SK-N-DZ (cell line): ENCODE results near the gene MSS51. TPM values are rescaled to one million over a fixed set of nuclear protein-coding genes. Genes with fewer than 3 reads are reported as not detected.
A peak's percentile ranks its signal among the peaks of the same experiment; 100 is the strongest.

Experiments used
- DNase-seq: peaks from one replicate; pipeline ENCODE4 v3.0.0-alpha.2; 2015; ENCODE audit warnings: low spot score
- polyA plus RNA-seq, 2 experiments: library from polyadenylated mRNA; depleted of rRNA; stranded (reverse); fragments of >200 nt; gene quantifications; 2 replicates each; pipeline ENCODE4 v1.2.3, GENCODE V29; 2014

Gene MSS51
- 1.8 and 2.1 TPM in 2 replicates for polyA plus RNA-seq (2014; cell fraction: cytosol; rRNA removed)
- 7.7 and 9.1 TPM in 2 replicates for polyA plus RNA-seq (2014; cell fraction: nucleus; rRNA removed)

DNA sequence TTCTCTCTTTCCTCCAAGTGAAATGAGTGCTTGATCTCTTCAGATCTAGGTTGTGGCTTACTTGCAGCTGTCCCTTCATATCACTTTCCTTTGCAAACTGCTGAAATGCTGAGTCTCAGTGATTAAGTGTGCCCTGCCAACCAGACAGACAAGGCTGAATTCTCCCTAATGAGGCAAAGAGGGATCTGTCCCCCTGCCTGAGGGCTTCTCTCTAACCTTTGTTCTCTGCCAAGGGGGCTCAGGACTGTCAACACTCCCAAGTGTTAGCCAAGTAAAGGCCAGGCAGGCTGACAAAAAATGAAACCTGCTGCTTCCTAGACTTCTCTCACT is at the start of gene MSS51:
Gene MSS51, minus strand, starts transcription at position 24 of the 330 bp plus-strand sequence. CDS start 5,277 bp downstream, outside the sequence.
- DNase-seq: no peak

DNA sequence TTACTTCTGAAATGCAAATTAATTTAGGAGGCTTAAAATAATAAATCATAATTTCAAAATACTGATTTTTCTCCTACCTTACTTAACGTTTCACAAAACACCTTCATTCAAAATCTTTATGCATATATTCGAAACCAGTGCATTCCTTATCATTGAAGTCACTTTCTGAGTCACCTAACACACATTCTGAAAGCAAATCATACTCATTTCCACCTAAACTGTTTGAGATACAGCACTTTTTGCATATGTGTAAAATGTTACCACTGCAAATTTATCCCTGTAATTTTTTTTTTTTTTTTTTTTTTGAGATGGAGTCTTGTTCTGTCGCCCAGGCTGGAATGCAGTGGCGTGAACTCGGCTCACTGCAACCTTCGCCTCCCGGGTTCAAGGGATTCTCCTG is 46.8 kb upstream of the MSS51 start:
- DNase-seq: no peak

DNA sequence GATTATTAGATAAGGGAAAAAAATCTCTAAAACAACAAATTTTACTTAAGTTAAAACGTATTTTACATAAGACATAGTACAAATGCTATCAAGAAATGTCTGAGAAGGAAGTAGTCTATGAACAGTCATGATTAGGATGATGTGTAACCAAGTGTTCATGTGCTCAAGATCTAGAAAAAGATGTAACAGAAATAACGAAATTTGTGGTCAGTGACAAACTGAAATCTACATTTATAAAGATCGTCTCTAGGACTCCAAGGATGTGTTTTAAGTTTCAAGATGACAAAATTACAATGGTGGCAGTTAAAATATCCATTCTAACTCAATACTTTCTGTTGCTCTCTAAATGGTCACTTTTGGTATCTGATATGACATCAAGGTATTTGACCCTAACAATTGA is 45.3 kb upstream of the MSS51 start:
- DNase-seq: no peak

DNA sequence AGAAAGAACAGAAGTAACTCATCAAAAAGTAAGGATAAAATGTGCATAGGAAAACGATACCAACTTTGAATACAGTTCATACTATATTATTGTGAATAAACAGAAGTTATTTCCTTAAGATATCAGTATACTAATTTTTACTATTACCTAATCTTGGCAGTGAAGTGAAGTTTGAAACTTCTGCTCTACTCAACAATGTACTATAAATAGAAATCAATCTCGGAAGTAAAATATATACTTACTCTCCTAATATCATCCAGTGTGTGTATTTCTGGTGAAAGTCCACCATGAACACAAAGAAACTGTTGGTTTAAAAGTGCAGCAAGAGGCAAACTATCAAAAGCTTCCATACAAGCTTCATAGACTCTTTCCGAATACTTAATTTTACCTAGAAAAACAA is 37.9 kb upstream of the MSS51 start:
- DNase-seq: no peak

DNA sequence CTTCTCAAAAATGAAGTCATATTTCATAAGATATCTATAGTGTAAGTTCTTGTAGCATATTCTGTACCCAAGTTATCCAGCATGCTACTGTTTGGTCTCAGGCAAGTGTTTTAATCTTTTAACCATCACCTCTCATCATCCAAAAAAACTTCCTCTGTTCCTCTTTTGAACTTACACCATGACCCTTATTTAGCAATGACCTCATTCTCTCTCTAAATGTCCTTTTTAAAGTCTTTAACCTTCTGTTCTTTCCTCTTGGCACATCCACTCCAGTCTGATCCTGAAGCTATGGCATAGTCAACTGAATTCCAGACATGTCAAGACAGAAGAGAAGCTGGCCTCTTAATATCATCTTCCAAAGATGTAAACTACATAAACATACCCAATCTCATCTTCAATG is 36.2 kb upstream of the MSS51 start:
- no peak for DNase-seq

DNA sequence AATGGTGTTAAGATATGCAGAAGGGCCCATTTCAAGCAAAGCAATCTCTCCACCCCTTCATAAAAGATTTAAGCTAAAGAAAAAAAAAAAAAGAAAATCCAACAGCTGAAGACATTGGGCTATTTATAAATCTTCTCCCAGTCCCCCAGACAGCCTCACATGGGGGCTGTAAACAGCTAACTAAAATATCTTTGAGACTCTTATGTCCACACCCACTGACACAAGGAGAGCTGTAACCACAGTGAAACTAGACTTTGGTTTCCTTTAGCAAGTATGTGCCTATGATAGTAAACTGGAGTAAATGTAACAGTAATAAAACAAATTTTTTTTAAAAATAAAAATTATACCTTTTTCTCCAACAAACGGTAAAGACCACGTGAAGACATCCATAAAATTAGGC is 33.8 kb upstream of the MSS51 start:
- DNase-seq: no peak

DNA sequence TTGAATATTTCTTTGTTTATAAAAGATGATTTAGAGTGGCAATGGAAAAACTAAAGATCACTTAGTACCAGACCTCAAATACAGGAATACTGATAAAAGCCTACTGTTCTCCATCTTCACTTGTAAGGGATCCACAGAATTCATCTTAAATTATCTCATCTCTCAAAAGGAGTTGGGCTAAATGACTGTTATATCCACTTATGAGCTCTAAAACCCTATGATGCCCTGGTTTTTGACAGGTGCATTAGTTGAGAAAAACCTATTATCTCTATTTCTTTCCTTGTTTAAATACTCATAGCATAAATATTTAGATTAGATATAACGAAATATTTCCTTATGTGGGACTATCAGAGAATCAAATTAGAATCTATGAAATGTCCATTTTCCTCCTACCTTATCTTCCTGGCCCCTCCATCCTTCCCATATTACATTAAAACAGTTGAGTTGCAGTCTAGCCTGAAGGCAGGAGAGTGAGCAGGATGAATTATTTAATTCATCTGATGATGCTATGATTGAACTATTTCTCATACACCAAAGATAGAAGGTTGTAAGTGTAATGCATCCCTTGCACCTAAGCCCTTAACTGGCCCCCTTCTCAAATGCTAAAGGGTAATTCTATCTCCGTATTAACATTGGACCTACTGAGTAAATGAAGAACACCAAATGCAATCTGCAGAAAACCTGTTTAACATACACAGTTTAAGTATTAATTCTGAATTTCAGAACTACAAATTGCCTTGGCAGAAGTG is 32.8 kb upstream of the MSS51 start:
- no peak for DNase-seq

DNA sequence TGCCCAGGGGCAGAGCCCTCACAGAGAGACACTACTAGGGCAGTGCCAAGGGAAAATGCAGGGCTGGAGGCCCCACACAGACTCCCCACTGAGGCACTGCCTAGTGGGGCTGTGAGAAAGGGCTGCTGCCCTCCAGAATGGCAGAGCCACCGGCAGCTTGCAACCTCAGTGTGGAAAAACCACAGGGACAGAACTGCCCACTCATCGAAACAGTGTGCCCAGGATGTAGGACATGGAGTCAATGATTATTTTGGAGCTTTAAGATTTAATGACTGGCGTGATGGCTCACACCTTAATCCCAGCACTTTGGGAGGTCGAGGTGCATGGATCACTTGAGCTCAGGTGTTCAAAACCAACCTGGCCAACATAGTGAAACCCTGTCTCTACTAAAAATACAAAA is 27.5 kb upstream of the MSS51 start:
- DNase-seq: no peak

DNA sequence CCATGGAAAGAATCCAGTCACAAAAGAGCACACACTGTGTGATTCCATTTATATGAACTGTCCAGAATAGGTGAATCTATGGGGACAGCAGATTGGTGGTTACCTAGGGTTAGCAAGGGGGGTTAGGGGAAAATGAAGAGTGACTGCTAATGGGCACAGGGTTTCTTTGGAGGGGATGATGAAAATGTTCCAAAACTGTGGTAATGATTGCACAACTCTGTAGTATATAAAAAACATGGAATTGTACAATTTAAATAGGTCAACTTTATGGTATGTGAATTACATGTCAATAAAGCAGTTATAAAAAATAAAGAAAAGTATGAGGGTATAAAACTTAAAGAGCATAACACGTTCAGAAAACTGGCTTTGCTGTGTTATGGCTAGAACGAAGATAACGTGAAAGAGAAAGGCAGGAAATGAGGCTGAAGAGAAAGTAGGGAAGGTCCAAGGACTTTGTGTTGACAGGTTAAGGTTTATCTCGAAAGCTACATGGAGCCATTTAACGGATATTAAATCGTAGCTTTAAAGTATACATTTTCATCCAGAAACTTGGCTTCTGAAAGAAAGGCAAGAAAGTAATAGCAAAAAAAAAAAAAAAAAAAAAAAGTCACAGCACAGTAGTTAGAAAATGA is 26.4 kb upstream of the MSS51 start:
- no peak for DNase-seq

DNA sequence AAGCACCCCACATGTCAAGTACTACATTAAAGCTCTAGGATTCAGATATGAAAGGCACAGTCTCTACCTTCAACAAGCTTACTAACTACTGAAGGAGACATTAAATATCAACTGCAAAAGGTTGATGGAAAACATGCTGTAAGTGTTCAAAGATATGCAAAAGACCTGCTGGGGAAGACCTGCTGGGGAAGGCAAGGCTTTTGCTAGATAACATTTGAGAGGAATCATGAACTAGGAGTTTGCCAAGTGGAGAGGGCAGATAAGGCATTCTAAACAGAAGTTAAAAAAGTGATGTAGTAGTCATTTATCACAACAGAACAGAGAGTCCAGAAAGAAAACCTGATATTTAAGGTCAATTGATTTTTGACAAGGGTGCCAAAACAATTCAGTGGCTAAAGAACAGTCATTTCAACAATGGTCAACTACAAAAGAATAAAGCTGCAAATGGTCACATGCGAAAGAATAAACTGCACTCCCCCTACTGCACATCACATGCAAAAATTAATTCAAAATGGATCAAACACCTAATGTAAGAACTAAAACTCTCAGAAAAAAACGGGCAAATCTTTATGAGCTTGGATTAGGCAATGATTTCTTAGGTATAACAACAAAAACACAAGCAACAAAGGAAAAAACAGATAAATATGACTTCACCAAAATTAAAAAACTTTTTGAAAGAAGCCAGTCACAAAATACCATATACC is 23.0 kb upstream of the MSS51 start:
- no peak for DNase-seq

DNA sequence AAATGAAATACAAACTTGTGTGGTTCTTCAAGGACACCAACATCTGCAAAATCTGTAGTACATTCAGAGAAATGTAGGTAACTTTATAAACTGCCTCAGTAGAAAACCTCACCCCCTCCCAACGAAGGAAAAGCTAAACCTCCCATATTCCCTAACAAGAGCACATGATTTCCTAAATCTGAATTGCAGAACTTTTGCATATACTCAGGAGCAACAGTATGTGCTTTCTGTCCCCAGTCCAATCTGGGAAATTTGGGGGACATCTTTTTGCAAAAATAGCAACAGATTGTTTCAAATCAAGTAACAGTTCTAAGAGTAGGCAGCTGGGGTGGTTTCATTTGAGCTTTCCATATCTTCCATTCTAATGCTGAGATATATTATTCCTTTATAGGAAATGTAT is 15.8 kb upstream of the MSS51 start:
- DNase-seq: no peak

DNA sequence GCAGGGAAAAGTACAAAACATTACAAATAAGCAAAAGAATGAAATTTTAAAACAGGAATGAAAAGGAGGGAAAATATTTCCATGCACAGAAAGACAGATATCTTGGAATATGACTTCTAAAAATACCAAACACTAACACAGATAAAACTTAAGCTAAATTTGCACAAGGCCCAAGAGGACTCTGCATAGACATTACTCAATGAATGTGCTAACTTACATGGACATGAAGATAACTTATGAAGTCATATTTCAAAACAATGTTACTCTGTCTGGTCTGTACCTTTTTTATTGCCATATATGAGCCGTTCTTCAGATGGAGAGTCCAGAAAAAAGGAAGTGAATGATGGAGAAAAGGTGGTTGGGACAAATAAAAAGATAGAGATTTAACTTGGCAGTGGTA is 15.0 kb upstream of the MSS51 start:
- DNase-seq: no peak

DNA sequence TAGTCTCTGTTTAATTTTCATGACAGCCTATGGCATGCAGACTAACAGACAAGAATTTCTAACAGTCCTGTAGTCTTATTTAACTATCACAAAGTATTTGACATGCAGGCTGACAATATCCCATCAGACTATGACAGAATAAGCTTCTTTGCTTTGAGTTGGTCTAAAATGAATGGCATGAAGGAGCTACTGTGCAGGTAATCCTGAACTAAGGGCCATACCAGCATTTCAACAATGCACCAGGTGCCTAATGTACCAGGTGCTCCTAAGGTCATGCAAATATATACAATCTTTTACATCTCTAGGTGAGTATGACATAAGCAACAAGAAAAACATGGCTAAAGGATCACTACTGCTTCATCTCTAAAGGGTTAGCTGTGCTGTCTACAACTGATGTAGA is 13.6 kb upstream of the MSS51 start:
- DNase-seq: no peak

DNA sequence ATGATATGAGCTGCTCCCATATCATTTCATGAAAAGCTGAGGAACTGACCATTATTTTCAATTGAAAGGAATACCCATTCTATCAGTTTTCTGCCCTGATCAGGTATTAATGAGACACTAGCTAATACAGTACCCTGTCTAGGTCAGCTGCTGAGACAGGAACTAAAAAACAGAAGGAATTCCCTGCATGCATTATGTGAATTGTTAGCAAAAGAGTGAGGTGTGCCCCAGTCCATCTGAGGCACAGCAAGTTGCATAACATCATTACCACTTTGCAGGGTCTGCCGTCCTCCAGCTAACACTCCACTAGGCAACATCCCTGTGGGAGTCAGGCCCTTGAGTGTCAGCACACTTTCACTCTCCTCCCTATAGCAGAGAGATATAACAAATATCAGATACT is 11.1 kb upstream of the MSS51 start:
- no peak for DNase-seq

DNA sequence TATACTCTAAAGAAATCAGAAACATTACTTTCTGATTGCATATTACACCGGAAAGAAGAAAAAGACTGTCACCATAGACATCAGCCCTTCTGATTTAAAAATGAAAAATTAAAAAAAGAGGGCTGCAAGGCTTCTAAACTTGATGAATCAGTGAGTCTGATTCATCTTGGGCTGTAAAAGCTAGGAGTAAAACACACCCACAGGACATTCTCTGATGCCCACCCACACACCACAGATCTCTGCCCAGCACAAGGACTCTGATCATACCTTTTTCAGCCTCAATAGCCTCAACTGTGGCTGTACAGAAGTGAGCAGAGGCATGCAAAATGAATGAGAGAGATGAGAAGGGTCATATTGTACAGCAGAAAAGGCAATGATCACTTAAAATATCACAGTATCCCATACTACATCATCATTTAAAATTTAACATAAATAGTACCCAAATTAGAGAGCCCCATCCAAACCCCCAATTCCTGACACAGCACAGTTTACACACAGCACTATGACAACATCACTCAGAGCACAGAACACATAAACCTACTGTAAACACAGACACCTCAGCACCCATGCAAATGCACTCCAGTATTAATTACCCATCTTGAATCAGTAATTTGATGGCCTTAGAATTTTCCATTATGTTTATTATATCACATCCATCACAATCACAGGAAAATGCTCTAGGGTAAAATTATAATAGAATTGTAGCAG is 6.4 kb upstream of the MSS51 start:
- DNase-seq: no peak

DNA sequence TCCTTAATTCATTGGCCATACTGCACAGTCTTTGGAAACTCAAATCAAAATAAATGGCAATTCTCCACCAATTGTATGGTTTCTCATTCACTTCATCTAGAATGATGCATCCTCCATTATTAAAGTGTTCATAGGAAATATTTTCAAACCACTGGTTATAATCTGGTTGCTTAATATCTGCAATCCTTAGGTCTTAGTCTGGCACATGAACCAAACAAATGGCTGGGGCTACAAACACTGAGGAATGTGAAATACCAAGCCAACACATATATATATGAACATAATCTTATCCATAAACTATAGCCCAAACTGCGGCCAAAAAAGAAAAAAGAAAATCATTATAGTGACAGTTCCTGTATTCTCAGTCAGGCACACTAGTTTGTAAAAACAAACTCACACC is 5.7 kb upstream of the MSS51 start:
- DNase-seq: no peak

DNA sequence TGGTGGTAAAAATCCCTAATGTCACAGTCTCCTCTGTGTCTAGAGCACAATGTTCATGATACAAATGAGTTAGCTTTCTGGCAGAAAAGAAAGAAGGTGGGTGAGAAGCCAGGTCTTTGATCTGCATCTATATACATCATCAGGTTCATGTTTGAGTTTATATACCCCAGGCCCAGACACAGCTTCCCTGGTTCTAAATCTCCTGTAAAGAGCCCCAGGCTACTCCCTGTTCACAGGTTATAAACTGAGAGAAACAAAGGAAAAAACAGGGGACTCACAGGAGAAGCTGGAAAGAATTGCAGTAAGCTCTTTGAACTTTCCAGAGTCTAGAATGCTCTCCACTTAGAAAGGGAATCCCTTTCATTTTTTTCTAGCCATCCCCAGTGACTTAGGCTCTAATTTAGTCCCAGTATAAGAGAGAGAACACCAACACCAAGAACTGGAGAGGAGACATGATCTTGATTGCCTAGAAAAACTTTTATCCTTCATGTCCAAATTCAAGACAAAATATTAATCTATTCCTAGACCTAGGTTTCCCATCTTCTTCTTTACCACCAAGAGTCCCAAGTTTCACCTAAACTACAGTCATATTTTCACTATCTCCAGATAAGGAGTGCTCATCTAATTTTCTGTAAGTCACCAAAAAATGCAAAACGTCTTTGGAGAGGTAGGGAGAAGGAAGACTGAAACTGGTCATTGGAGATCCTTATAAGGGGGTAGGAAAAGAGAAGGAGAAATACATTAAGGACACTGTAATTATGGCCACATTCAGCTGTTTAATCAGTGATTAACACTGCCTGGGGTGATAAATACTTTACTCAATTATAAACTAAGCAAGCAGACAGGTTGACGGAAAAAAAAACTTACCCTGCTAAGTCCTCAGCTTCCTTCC is 469 bp downstream of the MSS51 start:
- DNase-seq: no peak

DNA sequence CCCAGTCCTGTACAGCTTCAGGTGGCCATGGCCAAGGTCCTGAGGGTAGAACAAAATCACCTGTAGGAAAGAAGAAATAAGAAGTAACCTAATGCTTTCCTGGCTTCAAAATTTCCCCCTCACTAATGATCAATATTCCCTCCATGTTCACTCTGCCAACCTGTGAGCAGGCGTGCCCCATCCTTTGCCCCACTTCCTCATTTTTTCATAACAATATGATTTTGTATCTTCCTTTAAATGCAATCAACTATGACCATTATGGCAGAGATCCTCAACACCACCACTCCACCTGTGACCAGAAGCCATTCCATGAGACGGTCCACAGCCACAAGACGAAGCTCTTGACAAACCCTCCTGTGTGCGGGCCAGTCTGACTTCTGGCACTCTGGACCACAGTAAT is 7.0 kb downstream of the MSS51 start:
- no peak for DNase-seq

DNA sequence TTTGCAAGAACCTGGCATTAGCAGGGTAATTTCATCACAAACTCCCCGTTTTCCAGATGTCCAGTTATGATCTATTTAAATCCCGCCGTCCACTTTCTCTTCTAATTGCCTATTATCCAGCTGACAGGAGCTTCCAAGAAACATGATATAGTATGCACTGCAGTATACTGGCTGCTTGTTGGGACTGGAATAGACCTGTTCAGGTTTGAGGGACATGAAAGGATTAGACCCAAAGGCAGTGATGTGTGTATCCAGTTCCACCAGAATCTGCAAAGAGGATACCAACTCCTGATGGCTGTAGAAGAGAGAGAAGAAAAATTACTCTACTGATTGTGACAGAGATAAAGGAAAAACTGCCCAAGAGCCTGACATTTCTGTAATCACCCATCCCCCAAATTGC is 8.9 kb downstream of the MSS51 start:
- DNase-seq: peak; percentile 38

DNA sequence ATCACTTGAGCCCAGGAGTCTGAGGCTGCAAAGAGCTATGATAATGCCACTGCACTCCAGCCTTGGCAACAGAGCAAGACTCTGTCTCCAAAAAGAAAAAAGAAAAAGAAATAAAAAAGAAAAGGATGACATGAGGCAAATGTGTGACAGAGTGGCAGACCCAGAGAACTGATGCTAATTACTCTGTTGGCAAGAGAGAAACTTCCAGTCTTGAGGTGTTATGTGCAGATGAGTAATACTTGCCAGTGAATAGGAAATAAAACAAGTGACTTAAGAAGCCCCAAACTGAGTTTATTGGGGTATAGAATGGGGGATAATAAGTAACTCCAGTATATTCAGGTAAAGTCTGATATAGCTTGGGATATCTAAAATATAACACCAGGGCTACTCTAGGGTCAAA is 10.1 kb downstream of the MSS51 start:
- DNase-seq: no peak

DNA sequence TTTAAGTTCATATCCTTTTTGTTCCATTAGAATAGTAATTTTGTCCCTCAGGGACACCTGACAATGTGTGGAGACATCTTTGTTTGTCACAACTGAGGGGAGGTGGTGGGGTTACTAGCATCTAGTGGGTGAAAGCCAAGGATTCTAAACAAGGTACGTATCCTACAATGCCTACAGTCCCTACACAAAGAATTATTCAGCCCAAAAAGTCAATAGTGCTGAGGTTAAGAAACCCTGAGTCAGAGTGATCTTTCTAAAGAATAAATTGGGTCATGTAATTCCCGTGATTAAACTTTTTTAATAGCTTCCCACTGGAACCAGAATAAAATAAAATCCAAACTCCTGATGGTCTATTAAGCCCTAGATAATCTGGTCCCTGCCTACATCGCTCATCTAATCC is 16.8 kb downstream of the MSS51 start:
- DNase-seq: no peak
